Spleen (tissue), 11 donors: ENCODE data around the gene DRC3. TPM values are rescaled to one million over a fixed set of nuclear protein-coding genes. Genes with fewer than 3 reads are reported as not detected.
"Not testable (repeated sequence)": the region's sequence is repeated elsewhere in the genome, so short reads cannot be mapped to it uniquely, and the experiment has no call there.

Experiments
- DNase-seq: peaks from one replicate; pipeline ENCODE4 v3.0.0-alpha.2; 2020
- H3K27ac ChIP-seq, 8 donors: fragments of 200-600 bp; sonication (generic) in 7 of 8; 1 replicate in 4 of 8; 2 replicates in 4 of 8; pipeline versions ENCODE4 v1.5.0 to v1.8.0; 2016 to 2021; ENCODE audit warnings: inconsistent platforms in 4 of 8, mild to moderate bottlenecking in 4 of 8, moderate library complexity in 1 of 8
- H3K27me3 ChIP-seq, 7 donors: fragments of 200-600 bp; sonication (generic) in 6 of 7; replicated peaks in 1 of 7; 1 replicate in 4 of 7; 2 replicates in 3 of 7; pipeline versions ENCODE4 v1.5.0 to v1.8.0; 2016 to 2021; ENCODE audit warnings: inconsistent platforms in 3 of 7, mild to moderate bottlenecking in 1 of 7
- H3K36me3 ChIP-seq, 6 donors: fragments of 200-600 bp; sonication (generic) in 5 of 6; 1 replicate in 4 of 6; 2 replicates in 2 of 6; pipeline versions ENCODE4 v1.5.0 to v1.8.0; 2016 to 2021; ENCODE audit warnings: inconsistent platforms in 2 of 6
- H3K4me1 ChIP-seq, 6 donors: fragments of 200-600 bp; sonication (generic) in 5 of 6; 1 replicate in 3 of 6; 2 replicates in 3 of 6; pipeline versions ENCODE4 v1.5.0 to v1.8.0; 2016 to 2021; ENCODE audit warnings: inconsistent platforms in 3 of 6
- H3K4me3 ChIP-seq, 8 donors: fragments of 200-600 bp; sonication (generic) in 7 of 8; 1 replicate in 4 of 8; 2 replicates in 4 of 8; pipeline versions ENCODE4 v1.5.0 to v1.8.0; 2016 to 2021; ENCODE audit warnings: inconsistent platforms in 4 of 8, mild to moderate bottlenecking in 4 of 8, moderate library complexity in 2 of 8
- H3K9me3 ChIP-seq, 8 donors: fragments of 200-600 bp; sonication (generic) in 7 of 8; 1 replicate in 4 of 8; 2 replicates in 4 of 8; pipeline versions ENCODE4 v1.5.0 to v1.8.0; 2016 to 2021; ENCODE audit warnings: inconsistent platforms in 4 of 8
- CTCF ChIP-seq, 11 experiments: fragments of 200-600 bp in 7 of 11; fragments of 450-650 bp in 4 of 11; sonication (generic) in 4 of 11; IDR thresholded peaks in 8 of 11; conservative IDR thresholded peaks in 3 of 11; 1 replicate in 7 of 11; 2 replicates in 4 of 11; pipeline versions ENCODE4 v1.4.0 to v1.8.0; 2016 to 2021; ENCODE audit warnings: antibody characterized with exemption in 11 of 11, inconsistent platforms in 4 of 11, mild to moderate bottlenecking in 1 of 11
- POLR2A ChIP-seq, 3 donors: fragments of 450-650 bp; IDR thresholded peaks; one replicate each; pipeline ENCODE4 v1.5.1; 2017; ENCODE audit warnings: antibody characterized with exemption in 3 of 3, mild to moderate bottlenecking in 1 of 3
- POLR2AphosphoS5 ChIP-seq, 3 donors: sonication (generic); formaldehyde crosslinking; IDR thresholded peaks; one replicate each; pipeline ENCODE4 v1.5.1; 2017; ENCODE audit warnings: antibody characterized with exemption in 3 of 3
- WGBS, 5 donors: extraction: QIAGEN DNeasy Blood & Tissue Kit in 3 of 5; methylation state at CpG; one replicate each; pipeline versions ENCODE4 v1.1.5 to v1.1.7; 2013 to 2018; 5-methylcytosine and 5-hydroxymethylcytosine counted together
- intact Hi-C: fragments of 100-400 bp; cut with DNase I; formaldehyde crosslinking; loops from one replicate; pipeline ENCODE4 v1.15.0; 2023; ENCODE audit warnings: low total_unique reads
- polyA plus RNA-seq, 3 donors: library from polyadenylated mRNA; stranded (reverse); fragments of 200-250 nt; gene quantifications; one replicate each; pipeline ENCODE4 v1.2.1, GENCODE V29; 2013
- total RNA-seq, 7 donors: library from RNA; depleted of rRNA in 3 of 7; stranded (reverse); fragments of >200 nt in 3 of 7; fragmentation: NEBNext Ultra II Directional in 4 of 7; extraction: Animal tissue kit (Norgen Biotek cat#: 25700) in 4 of 7; gene quantifications; one replicate each; pipeline versions ENCODE4 v1.1.0 to v1.2.1, GENCODE V29; 2016 to 2021
- donor health status: healthy with polysubstance abuse.
- donor health status: DM: no; HTN: no; CAD: no; lungs with moderate emphysema.
- donor health status: DM: no; HTN: no; CAD: no.
- donor health status: Bipolar disorder and iron deficiency.
- donor health status: healthy.
- donor health status: DM: no; HTN: no; CAD: no.
- donor health status: DM: yes; HTN: yes; CAD: no.

DRC3 gene
- total and polyA plus RNA-seq, 10 donors: 0.37 to 7.3 (median 2.3) TPM

- no peak for TF ChIP-seq POLR2AphosphoS5 (IDR thresholded peaks at IDR 0.05)
- no peak for TF ChIP-seq CTCF (IDR thresholded peaks at IDR 0.05 in 8 of 11, conservative IDR thresholded peaks at IDR 0.05 in 3 of 11)
- no peak for TF ChIP-seq POLR2A (IDR thresholded peaks at IDR 0.05)
- H3K36me3 ChIP-seq: no peaks in the 10 kb centered on the region
- H3K27me3 ChIP-seq: no peaks in the 10 kb centered on the region
- H3K4me1 ChIP-seq: no peaks in the 10 kb centered on the region
- 86 to 100% (median 93%) methylated on average over 2 of the region's 2 CpGs for WGBS, 5 donors
- no peaks in the 10 kb centered on the region for H3K9me3 ChIP-seq
- intact Hi-C loops: no loop called here
- no peak for DNase-seq
- no peak overlapping the region for H3K4me3 ChIP-seq
- no peak overlapping the region for H3K27ac ChIP-seq
Measured at GRCh38 chr17:17990282-17990681, 17.6 kb downstream of the DRC3 start.

GRCh38 chr17:17993366-17993765 lies 20.7 kb downstream of the DRC3 start:
- Histone ChIP-seq H3K9me3 (no peaks in the 10 kb centered on the region), H3K4me1 (no peaks in the 10 kb centered on the region), H3K27ac (no peak overlapping the region), H3K27me3 (no peaks in the 10 kb centered on the region), H3K4me3 (no peak overlapping the region), H3K36me3 (no peaks in the 10 kb centered on the region)
- intact Hi-C loops: no loop called here
- DNase-seq: peak; percentile 51
- TF ChIP-seq POLR2AphosphoS5 (IDR thresholded peaks at IDR 0.05) (no peak), POLR2A (IDR thresholded peaks at IDR 0.05) (no peak), CTCF (IDR thresholded peaks at IDR 0.05 in 8 of 11, conservative IDR thresholded peaks at IDR 0.05 in 3 of 11) (no peak)
- WGBS, 5 donors: 84 to 100% (median 95%) methylated on average over 2 of the region's 2 CpGs

- H3K4me1 ChIP-seq: no peaks in the 10 kb centered on the region
- no peak overlapping the region for H3K27ac ChIP-seq
- no peaks in the 10 kb centered on the region for H3K27me3 ChIP-seq
- H3K9me3 ChIP-seq: no peaks in the 10 kb centered on the region
- DNase-seq: peak; percentile 58
- H3K36me3 ChIP-seq: no peaks in the 10 kb centered on the region
- TF ChIP-seq CTCF (IDR thresholded peaks at IDR 0.05 in 8 of 11, conservative IDR thresholded peaks at IDR 0.05 in 3 of 11) (no peak), POLR2A (IDR thresholded peaks at IDR 0.05) (no peak), POLR2AphosphoS5 (IDR thresholded peaks at IDR 0.05) (no peak)
- H3K4me3 ChIP-seq: no peak overlapping the region
- intact Hi-C loops: no loop called here
- 86 to 97% (median 96%) methylated on average over 12 of the region's 12 CpGs for WGBS, 5 donors
Measured at GRCh38 chr17:17993852-17994251, 21.2 kb downstream of the DRC3 start.

- Histone ChIP-seq H3K4me3 (no peak overlapping the region), H3K27me3 (no peaks in the 10 kb centered on the region), H3K27ac (no peak overlapping the region), H3K9me3 (no peaks in the 10 kb centered on the region), H3K4me1 (no peaks in the 10 kb centered on the region), H3K36me3 (no peaks in the 10 kb centered on the region)
- 61 to 71% (median 66%) methylated on average over 17 to 18 of the region's 18 CpGs for WGBS, 5 donors
- intact Hi-C loops: no loop called here
- DNase-seq: peak; percentile 58
- TF ChIP-seq CTCF (IDR thresholded peaks at IDR 0.05 in 8 of 11, conservative IDR thresholded peaks at IDR 0.05 in 3 of 11): peak in 6 of 11 experiments; percentile 8 to 38 (median 28)
- no peak for TF ChIP-seq POLR2AphosphoS5 (IDR thresholded peaks at IDR 0.05)
Measured at GRCh38 chr17:17994271-17995069, 21.8 kb downstream of the DRC3 start.

- H3K4me3 ChIP-seq, DNase-seq, H3K36me3 ChIP-seq, H3K27ac ChIP-seq, intact Hi-C loops, H3K9me3 ChIP-seq, H3K27me3 ChIP-seq, H3K4me1 ChIP-seq: not testable (repeated sequence)
- WGBS, 5 donors: 89 to 95% (median 95%) methylated on average over 8 of the region's 8 CpGs
Measured at GRCh38 chr17:17995887-17996286, 23.2 kb downstream of the DRC3 start.
